Measurements from ENCODE around the gene NKG7.

The NKG7 gene

GRCh38 chr19:51339687-51340656 is 32.5 kb downstream of the NKG7 start:
- peaks cover 3% of the 10 kb centered on the region for H3K27me3 Mint-ChIP-seq

GRCh38 chr19:51339313-51339686 is 33.2 kb downstream of the NKG7 start:
- H3K27ac Mint-ChIP-seq: peak overlapping the region; percentile 88
- H3K9me3 Mint-ChIP-seq: peaks cover 2% of the 10 kb centered on the region
- H3K4me1 Mint-ChIP-seq (ENCODE audit: low read depth): peaks cover 16% of the 10 kb centered on the region
- peak overlapping the region; percentile 81 for H3K4me3 Mint-ChIP-seq
- H3K36me3 Mint-ChIP-seq (ENCODE audit: low read depth): peaks cover 5% of the 10 kb centered on the region
- peaks cover 3% of the 10 kb centered on the region for H3K27me3 Mint-ChIP-seq
- no peak for DNase-seq

More at GRCh38 chr19:51339687-51340656, 32.5 kb downstream of the NKG7 start:
- peak; percentile 97 for DNase-seq
- Mint-ChIP-seq H3K36me3 (ENCODE audit: low read depth) (peaks cover 9% of the 10 kb centered on the region), H3K4me1 (ENCODE audit: low read depth) (peaks cover 16% of the 10 kb centered on the region), H3K9me3 (peaks cover 2% of the 10 kb centered on the region), H3K27ac (peak overlapping the region; percentile 88), H3K4me3 (peak overlapping the region; percentile 81)

GRCh38 chr19:51338563-51339312 is 33.7 kb downstream of the NKG7 start:
- Mint-ChIP-seq H3K4me3 (peak overlapping the region; percentile 81), H3K9me3 (peaks cover 2% of the 10 kb centered on the region), H3K27ac (peak overlapping the region; percentile 88), H3K36me3 (ENCODE audit: low read depth) (no peaks in the 10 kb centered on the region), H3K4me1 (ENCODE audit: low read depth) (peaks cover 16% of the 10 kb centered on the region), H3K27me3 (peaks cover 3% of the 10 kb centered on the region)
- peak; percentile 95 for DNase-seq

GRCh38 chr19:51337861-51338562 is 34.4 kb downstream of the NKG7 start:
- H3K36me3 Mint-ChIP-seq (ENCODE audit: low read depth): no peaks in the 10 kb centered on the region
- peaks cover 3% of the 10 kb centered on the region for H3K27me3 Mint-ChIP-seq
- H3K4me1 Mint-ChIP-seq (ENCODE audit: low read depth): peaks cover 16% of the 10 kb centered on the region
- peak overlapping the region; percentile 81 for H3K4me3 Mint-ChIP-seq
- no peak overlapping the region for H3K27ac Mint-ChIP-seq
- no peak for DNase-seq
- H3K9me3 Mint-ChIP-seq: peaks cover 2% of the 10 kb centered on the region

- Mint-ChIP-seq H3K4me3 (no peak overlapping the region), H3K9me3 (peaks cover 2% of the 10 kb centered on the region), H3K36me3 (ENCODE audit: low read depth) (no peaks in the 10 kb centered on the region), H3K27me3 (peaks cover 3% of the 10 kb centered on the region), H3K4me1 (ENCODE audit: low read depth) (peaks cover 16% of the 10 kb centered on the region), H3K27ac (no peak overlapping the region)
- DNase-seq: no peak
Observed at GRCh38 chr19:51337141-51337860, 35.2 kb downstream of the NKG7 start.

GRCh38 chr19:51333836-51334460 is 38.5 kb downstream of the NKG7 start:
- DNase-seq: no peak
- H3K9me3 Mint-ChIP-seq: peaks cover 2% of the 10 kb centered on the region
- no peak overlapping the region for H3K4me3 Mint-ChIP-seq
- peaks cover 23% of the 10 kb centered on the region for H3K27me3 Mint-ChIP-seq
- H3K27ac Mint-ChIP-seq: no peak overlapping the region
- H3K36me3 Mint-ChIP-seq (ENCODE audit: low read depth): peaks cover 5% of the 10 kb centered on the region
- peaks cover 6% of the 10 kb centered on the region for H3K4me1 Mint-ChIP-seq (ENCODE audit: low read depth)

GRCh38 chr19:51331716-51332115 is 40.7 kb downstream of the NKG7 start:
- H3K9me3 Mint-ChIP-seq: peaks cover 2% of the 10 kb centered on the region
- peaks cover 7% of the 10 kb centered on the region for H3K4me1 Mint-ChIP-seq (ENCODE audit: low read depth)
- H3K36me3 Mint-ChIP-seq (ENCODE audit: low read depth): peaks cover 5% of the 10 kb centered on the region
- DNase-seq: no peak
- H3K27me3 Mint-ChIP-seq: peaks cover 45% of the 10 kb centered on the region
- H3K27ac Mint-ChIP-seq: no peak overlapping the region
- H3K4me3 Mint-ChIP-seq: no peak overlapping the region

- Mint-ChIP-seq H3K9me3 (peaks cover 2% of the 10 kb centered on the region), H3K4me3 (no peak overlapping the region), H3K27me3 (peaks cover 50% of the 10 kb centered on the region)
Observed at GRCh38 chr19:51331193-51331592, 41.3 kb downstream of the NKG7 start.

GRCh38 chr19:51330366-51330765 is 42.1 kb downstream of the NKG7 start:
- H3K27ac Mint-ChIP-seq: no peak overlapping the region
- H3K4me1 Mint-ChIP-seq (ENCODE audit: low read depth): peaks cover 10% of the 10 kb centered on the region
- peaks cover 5% of the 10 kb centered on the region for H3K36me3 Mint-ChIP-seq (ENCODE audit: low read depth)
- peaks cover 58% of the 10 kb centered on the region for H3K27me3 Mint-ChIP-seq
- DNase-seq: no peak
- H3K4me3 Mint-ChIP-seq: no peak overlapping the region
- H3K9me3 Mint-ChIP-seq: peaks cover 2% of the 10 kb centered on the region

More at GRCh38 chr19:51331193-51331592, 41.3 kb downstream of the NKG7 start:
- Mint-ChIP-seq H3K4me1 (ENCODE audit: low read depth) (peaks cover 7% of the 10 kb centered on the region), H3K36me3 (ENCODE audit: low read depth) (peaks cover 5% of the 10 kb centered on the region), H3K27ac (no peak overlapping the region)
- DNase-seq: no peak

GRCh38 chr19:51329411-51329810 is 43.0 kb downstream of the NKG7 start:
- Mint-ChIP-seq H3K4me3 (no peak overlapping the region), H3K4me1 (ENCODE audit: low read depth) (peaks cover 10% of the 10 kb centered on the region), H3K9me3 (peaks cover 2% of the 10 kb centered on the region), H3K27me3 (peaks cover 68% of the 10 kb centered on the region), H3K27ac (no peak overlapping the region), H3K36me3 (ENCODE audit: low read depth) (peaks cover 5% of the 10 kb centered on the region)
- DNase-seq: no peak

GRCh38 chr19:51327066-51328001 is 45.1 kb downstream of the NKG7 start:
- Mint-ChIP-seq H3K9me3 (peaks cover 2% of the 10 kb centered on the region), H3K27me3 (peaks cover 87% of the 10 kb centered on the region), H3K4me3 (peak overlapping the region; percentile 52), H3K36me3 (ENCODE audit: low read depth) (peaks cover 5% of the 10 kb centered on the region), H3K27ac (no peak overlapping the region), H3K4me1 (ENCODE audit: low read depth) (peaks cover 10% of the 10 kb centered on the region)
- DNase-seq: peak; percentile 71

GRCh38 chr19:51326216-51327065 is 46.0 kb downstream of the NKG7 start:
- peaks cover 81% of the 10 kb centered on the region for H3K27me3 Mint-ChIP-seq
- no peak overlapping the region for H3K4me3 Mint-ChIP-seq
- no peak for DNase-seq
- peaks cover 10% of the 10 kb centered on the region for H3K4me1 Mint-ChIP-seq (ENCODE audit: low read depth)
- H3K27ac Mint-ChIP-seq: no peak overlapping the region
- peaks cover 2% of the 10 kb centered on the region for H3K9me3 Mint-ChIP-seq
- peaks cover 2% of the 10 kb centered on the region for H3K36me3 Mint-ChIP-seq (ENCODE audit: low read depth)

All from activated T-cell treated with anti-CD3 and anti-CD28 coated beads, Interleukin-2, amount 50 U/mL, for 24 hours (primary cell).